ENCODE results near the gene ANKRD63. TPM values are rescaled to one million over a fixed set of nuclear protein-coding genes. Genes with fewer than 3 reads are reported as not detected.

ANKRD63 gene
- total and polyA plus RNA-seq, 4 experiments from 2014 or later, result not detected

GRCh38 chr15:40314723-40315276 is 31.9 kb upstream of the ANKRD63 start:
- Mint-ChIP-seq H3K27ac (no peak overlapping the region), H3K27me3 (peaks cover 2 to 3% of the 10 kb centered on the region in 2 donors), H3K36me3 (no peaks in the 10 kb centered on the region), H3K4me3 (no peak overlapping the region), H3K9me3 (no peaks in the 10 kb centered on the region), H3K4me1 (peaks cover 7 to 18% (median 12%) of the 10 kb centered on the region in 4 donors)
- H3K36me3 ChIP-seq (ENCODE audit: insufficient read depth, low read length), result no peaks in the 10 kb centered on the region
- H3K27me3 ChIP-seq (ENCODE audit: insufficient read depth, low read length), result no peaks in the 10 kb centered on the region
- H3K4me3 ChIP-seq (ENCODE audit: low read length in 2 of 2), result no peak overlapping the region
- peaks cover 14% of the 10 kb centered on the region for H3K4me1 ChIP-seq (ENCODE audit: insufficient read depth, low read length)
- DNase-seq, result no peak
- ChIA-PET CTCF (ENCODE audit: partially characterized antibody) (interaction anchor here (0.9 to 23.8 kb wide), 6 partner anchors 8 to 86 kb away, joined by 3 to 634 read pairs (median 10); partner anchors contain the start of genes CCDC9B and INAFM2), POLR2A (ENCODE audit: partially characterized antibody) (interaction anchor here (0.9 to 1.9 kb wide), 3 partner anchors 8 to 68 kb away, joined by 3 to 9 read pairs (median 3); partner anchors contain the start of genes INAFM2 and KNSTRN)
- intact Hi-C loops (cut with micrococcal nuclease), result no loop called here
- H3K9me3 ChIP-seq (ENCODE audit: control insufficient read depth in 1 of 2, low read length in 2 of 2), result no peaks in the 10 kb centered on the region
- H3K27ac ChIP-seq (ENCODE audit: low read depth, low read length), result no peak overlapping the region

- CTCF ChIA-PET (ENCODE audit: partially characterized antibody), result interaction anchor here (0.6 to 23.8 kb wide), 5 partner anchors 9 to 83 kb away, joined by 5 to 634 read pairs (median 94); partner anchors contain the start of genes ANKRD63, CCDC9B and INAFM2
- Mint-ChIP-seq H3K27ac (peak overlapping the region in 5 of 7 donors; percentile 8 to 80 (median 66)), H3K27me3 (peaks cover 0 to 3% of the 10 kb centered on the region in 2 donors), H3K4me1 (peaks cover 16 to 28% (median 21%) of the 10 kb centered on the region in 4 donors), H3K9me3 (no peaks in the 10 kb centered on the region), H3K36me3 (no peaks in the 10 kb centered on the region), H3K4me3 (peak overlapping the region in 6 of 8 donors; percentile 4 to 55 (median 34))
- DNase-seq, result peak; percentile 41 to 66 (median 45)
- H3K36me3 ChIP-seq (ENCODE audit: insufficient read depth, low read length), result no peaks in the 10 kb centered on the region
- intact Hi-C loops (cut with micrococcal nuclease), result no loop called here
- no peaks in the 10 kb centered on the region for H3K9me3 ChIP-seq (ENCODE audit: control insufficient read depth in 1 of 2, low read length in 2 of 2)
- H3K27ac ChIP-seq (ENCODE audit: low read depth, low read length), result no peak overlapping the region
- H3K27me3 ChIP-seq (ENCODE audit: insufficient read depth, low read length), result no peaks in the 10 kb centered on the region
- H3K4me3 ChIP-seq (ENCODE audit: low read length in 2 of 2), result no peak overlapping the region
- POLR2A ChIA-PET (ENCODE audit: partially characterized antibody), result interaction anchor here (0.6 to 1.9 kb wide), 3 partner anchors 8 to 42 kb away, joined by 3 to 9 read pairs (median 3); partner anchors contain the start of gene INAFM2
- peaks cover 24% of the 10 kb centered on the region for H3K4me1 ChIP-seq (ENCODE audit: insufficient read depth, low read length)
These were observed 30.9 kb upstream of the ANKRD63 start for GRCh38 chr15:40313531-40314398.

GRCh38 chr15:40312370-40313158 is 29.7 kb upstream of the ANKRD63 start:
- intact Hi-C loops (cut with micrococcal nuclease), result no loop called here
- Mint-ChIP-seq H3K36me3 (peaks cover 0 to 6% of the 10 kb centered on the region in 2 donors), H3K9me3 (no peaks in the 10 kb centered on the region), H3K4me3 (no peak overlapping the region), H3K27me3 (peaks cover 0 to 3% of the 10 kb centered on the region in 2 donors), H3K27ac (peak overlapping the region in 1 of 7 donors; percentile 8), H3K4me1 (peaks cover 17 to 38% (median 25%) of the 10 kb centered on the region in 4 donors)
- H3K4me3 ChIP-seq (ENCODE audit: low read length in 2 of 2), result no peak overlapping the region
- no peaks in the 10 kb centered on the region for H3K27me3 ChIP-seq (ENCODE audit: insufficient read depth, low read length)
- H3K36me3 ChIP-seq (ENCODE audit: insufficient read depth, low read length), result no peaks in the 10 kb centered on the region
- H3K4me1 ChIP-seq (ENCODE audit: insufficient read depth, low read length), result peaks cover 26% of the 10 kb centered on the region
- no peaks in the 10 kb centered on the region for H3K9me3 ChIP-seq (ENCODE audit: control insufficient read depth in 1 of 2, low read length in 2 of 2)
- POLR2A ChIA-PET (ENCODE audit: partially characterized antibody), result interaction anchor here (0.6 to 1.9 kb wide), 3 partner anchors 11 to 43 kb away, joined by 3 to 9 read pairs (median 5); partner anchors contain the start of genes ANKRD63 and INAFM2
- no peak overlapping the region for H3K27ac ChIP-seq (ENCODE audit: low read depth, low read length)
- CTCF ChIA-PET (ENCODE audit: partially characterized antibody), result interaction anchor here (0.7 to 23.8 kb wide), 8 partner anchors 9 to 261 kb away, joined by 3 to 634 read pairs (median 76); partner anchors contain the start of genes ANKRD63, CCDC9B and INAFM2
- no peak for DNase-seq

GRCh38 chr15:40310993-40311392 is 28.1 kb upstream of the ANKRD63 start:
- Mint-ChIP-seq H3K36me3 (peaks cover 0 to 12% of the 10 kb centered on the region in 2 donors), H3K4me3 (peak overlapping the region in 1 of 8 donors; percentile 47), H3K27ac (peak overlapping the region in 4 of 7 donors; percentile 8 to 77 (median 62)), H3K27me3 (no peaks in the 10 kb centered on the region), H3K4me1 (peaks cover 24 to 52% (median 33%) of the 10 kb centered on the region in 4 donors), H3K9me3 (no peaks in the 10 kb centered on the region)
- Histone ChIP-seq H3K9me3 (ENCODE audit: control insufficient read depth in 1 of 2, low read length in 2 of 2) (no peaks in the 10 kb centered on the region), H3K27me3 (ENCODE audit: insufficient read depth, low read length) (no peaks in the 10 kb centered on the region), H3K36me3 (ENCODE audit: insufficient read depth, low read length) (no peaks in the 10 kb centered on the region), H3K4me1 (ENCODE audit: insufficient read depth, low read length) (peaks cover 34% of the 10 kb centered on the region), H3K27ac (ENCODE audit: low read depth, low read length) (no peak overlapping the region), H3K4me3 (ENCODE audit: low read length in 2 of 2) (no peak overlapping the region)
- ChIA-PET CTCF (ENCODE audit: partially characterized antibody) (interaction anchor here (1.1 to 23.8 kb wide), 9 partner anchors 10 to 468 kb away, joined by 3 to 634 read pairs (median 57); partner anchors contain the start of genes ANKRD63, CCDC9B and INAFM2), POLR2A (ENCODE audit: partially characterized antibody) (interaction anchor here (1.4 to 6.8 kb wide), 4 partner anchors 12 to 32 kb away, joined by 4 to 67 read pairs (median 36); partner anchors contain the start of gene ANKRD63)
- intact Hi-C loops (cut with micrococcal nuclease), result loop anchor here (1.0 kb wide), 1 partner anchor 32 kb away; no protein-coding TSS in a partner anchor
- DNase-seq, result no peak

- H3K9me3 Mint-ChIP-seq, result no peaks in the 10 kb centered on the region
- peaks cover 24 to 59% (median 36%) of the 10 kb centered on the region in 4 donors for H3K4me1 Mint-ChIP-seq
- no peaks in the 10 kb centered on the region for H3K27me3 Mint-ChIP-seq
- CTCF ChIA-PET (ENCODE audit: partially characterized antibody), result interaction anchor here (0.7 to 23.8 kb wide), 15 partner anchors 11 to 468 kb away, joined by 3 to 634 read pairs (median 7); partner anchors contain the start of genes ANKRD63, CCDC9B and INAFM2
- intact Hi-C loops (cut with micrococcal nuclease), result loop anchor here (1.0 kb wide), 1 partner anchor 31 kb away; no protein-coding TSS in a partner anchor
- no peak overlapping the region for H3K27ac ChIP-seq (ENCODE audit: low read depth, low read length)
- H3K36me3 Mint-ChIP-seq, result peaks cover 0 to 12% of the 10 kb centered on the region in 2 donors
- POLR2A ChIA-PET (ENCODE audit: partially characterized antibody), result interaction anchor here (1.3 to 6.8 kb wide), 9 partner anchors 9 to 262 kb away, joined by 3 to 90 read pairs (median 31); partner anchors contain the start of genes ANKRD63, BMF and INAFM2
- H3K4me3 Mint-ChIP-seq, result peak overlapping the region; percentile 67 to 97 (median 96)
- H3K9me3 ChIP-seq (ENCODE audit: control insufficient read depth in 1 of 2, low read length in 2 of 2), result no peaks in the 10 kb centered on the region
- H3K4me3 ChIP-seq (ENCODE audit: low read length in 2 of 2), result no peak overlapping the region
- H3K36me3 ChIP-seq (ENCODE audit: insufficient read depth, low read length), result no peaks in the 10 kb centered on the region
- no peaks in the 10 kb centered on the region for H3K27me3 ChIP-seq (ENCODE audit: insufficient read depth, low read length)
- peak in 4 of 5 donors; percentile 47 to 56 (median 54) for DNase-seq
- H3K4me1 ChIP-seq (ENCODE audit: insufficient read depth, low read length), result peaks cover 42% of the 10 kb centered on the region
- H3K27ac Mint-ChIP-seq, result peak overlapping the region; percentile 72 to 96 (median 88)
These were observed 27.4 kb upstream of the ANKRD63 start for GRCh38 chr15:40310001-40310959.
